GM12891 (cell line): Measurements from ENCODE around the gene SPAG7.

Source experiments
- PAX5 ChIP-seq: IDR thresholded peaks from 2 replicates; pipeline ENCODE4 v1.6.1; 2011; ENCODE audit warnings: low read length, moderate library complexity, mild to moderate bottlenecking; ENCODE audit not compliant: insufficient read depth, severe bottlenecking
- POLR2A ChIP-seq: IDR thresholded peaks from 2 replicates; pipeline ENCODE4 v1.6.1; 2011; ENCODE audit warnings: low read depth, low read length, control low read depth
- POLR2AphosphoS5 ChIP-seq: IDR thresholded peaks from 2 replicates; pipeline ENCODE4 v1.6.1; 2011; ENCODE audit warnings: low read depth, low read length, control low read depth
- POU2F2 ChIP-seq: IDR thresholded peaks from 2 replicates; pipeline ENCODE4 v1.6.1; 2011; ENCODE audit warnings: low read depth, mild to moderate bottlenecking, control low read depth, low read length, moderate library complexity
- SPI1 ChIP-seq: IDR thresholded peaks from 2 replicates; pipeline ENCODE4 v1.6.1; 2011; ENCODE audit warnings: low read depth, low read length, control low read depth
- TAF1 ChIP-seq: IDR thresholded peaks from 2 replicates; pipeline ENCODE4 v1.6.1; 2011; ENCODE audit warnings: low read depth, low read length, control low read depth

- TF ChIP-seq POLR2A, result no peak
- TF ChIP-seq POLR2AphosphoS5, result no peak
- TF ChIP-seq TAF1, result no peak
- no peak for TF ChIP-seq SPI1
- no peak for TF ChIP-seq PAX5
- no peak for TF ChIP-seq POU2F2
Observed at GRCh38 chr17:4969551-4970173, 2.0 kb upstream of the SPAG7 start.
